Measurements from ENCODE around the gene HACD2.

HACD2 gene

GRCh38 chr3:123571264-123571972 is 13.4 kb downstream of the HACD2 start:
- TF ChIP-seq ZNF274 (IDR thresholded peaks at IDR 0.05; ENCODE audit: low read depth, low read length): no peak

GRCh38 chr3:123568875-123569274 is 16.0 kb downstream of the HACD2 start:
- TF ChIP-seq ZNF274 (IDR thresholded peaks at IDR 0.05; ENCODE audit: low read depth, low read length): no peak
- H3K4me3 ChIP-seq (ENCODE audit: low read length): no peak overlapping the region

More at GRCh38 chr3:123571264-123571972, 13.4 kb downstream of the HACD2 start:
- no peak overlapping the region for H3K4me3 ChIP-seq (ENCODE audit: low read length)

- no peak overlapping the region for H3K4me3 ChIP-seq (ENCODE audit: low read length)
- no peak for TF ChIP-seq ZNF274 (IDR thresholded peaks at IDR 0.05; ENCODE audit: low read depth, low read length)
These were observed 16.8 kb downstream of the HACD2 start for GRCh38 chr3:123568034-123568433.

GRCh38 chr3:123564056-123564455 is 20.8 kb downstream of the HACD2 start:
- no peak overlapping the region for H3K4me3 ChIP-seq (ENCODE audit: low read length)
- TF ChIP-seq ZNF274 (IDR thresholded peaks at IDR 0.05; ENCODE audit: low read depth, low read length): no peak

GRCh38 chr3:123562547-123562946 is 22.3 kb downstream of the HACD2 start:
- TF ChIP-seq ZNF274 (IDR thresholded peaks at IDR 0.05; ENCODE audit: low read depth, low read length): no peak
- no peak overlapping the region for H3K4me3 ChIP-seq (ENCODE audit: low read length)

GRCh38 chr3:123561188-123561587 is 23.7 kb downstream of the HACD2 start:
- H3K4me3 ChIP-seq (ENCODE audit: low read length): no peak overlapping the region
- TF ChIP-seq ZNF274 (IDR thresholded peaks at IDR 0.05; ENCODE audit: low read depth, low read length): no peak

- TF ChIP-seq ZNF274 (IDR thresholded peaks at IDR 0.05; ENCODE audit: low read depth, low read length): no peak
- no peak overlapping the region for H3K4me3 ChIP-seq (ENCODE audit: low read length)
These were observed 25.6 kb downstream of the HACD2 start for GRCh38 chr3:123559040-123559861.

GRCh38 chr3:123553536-123553935 is 31.3 kb downstream of the HACD2 start:
- TF ChIP-seq ZNF274 (IDR thresholded peaks at IDR 0.05; ENCODE audit: low read depth, low read length): no peak
- no peak overlapping the region for H3K4me3 ChIP-seq (ENCODE audit: low read length)

GRCh38 chr3:123552768-123553167 is 32.1 kb downstream of the HACD2 start:
- no peak overlapping the region for H3K4me3 ChIP-seq (ENCODE audit: low read length)
- TF ChIP-seq ZNF274 (IDR thresholded peaks at IDR 0.05; ENCODE audit: low read depth, low read length): no peak

GRCh38 chr3:123552095-123552714 is 32.6 kb downstream of the HACD2 start:
- TF ChIP-seq ZNF274 (IDR thresholded peaks at IDR 0.05; ENCODE audit: low read depth, low read length): no peak

GRCh38 chr3:123547881-123548519 is 36.9 kb downstream of the HACD2 start:
- no peak overlapping the region for H3K4me3 ChIP-seq (ENCODE audit: low read length)
- no peak for TF ChIP-seq ZNF274 (IDR thresholded peaks at IDR 0.05; ENCODE audit: low read depth, low read length)

More at GRCh38 chr3:123552095-123552714, 32.6 kb downstream of the HACD2 start:
- no peak overlapping the region for H3K4me3 ChIP-seq (ENCODE audit: low read length)

- TF ChIP-seq ZNF274 (IDR thresholded peaks at IDR 0.05; ENCODE audit: low read depth, low read length): no peak
- no peak overlapping the region for H3K4me3 ChIP-seq (ENCODE audit: low read length)
These were observed 38.6 kb downstream of the HACD2 start for GRCh38 chr3:123546133-123546755.

GRCh38 chr3:123543950-123544349 is 40.9 kb downstream of the HACD2 start:
- H3K4me3 ChIP-seq (ENCODE audit: low read length): no peak overlapping the region
- TF ChIP-seq ZNF274 (IDR thresholded peaks at IDR 0.05; ENCODE audit: low read depth, low read length): no peak

- no peak overlapping the region for H3K4me3 ChIP-seq (ENCODE audit: low read length)
- TF ChIP-seq ZNF274 (IDR thresholded peaks at IDR 0.05; ENCODE audit: low read depth, low read length): no peak
These were observed 44.6 kb downstream of the HACD2 start for GRCh38 chr3:123540285-123540684.
